Activated T-cell treated with anti-CD3 and anti-CD28 coated beads, Interleukin-2, amount 50 U/mL, for 4 hours (primary cell): ENCODE data around the gene TMX4. TPM values are rescaled to one million over a fixed set of nuclear protein-coding genes. Genes with fewer than 3 reads are reported as not detected.

ENCODE experiments used
- ATAC-seq, 2 donors: fragments of 200-7000 bp; cut with Tn5 transposase; one replicate each; pipeline ENCODE4 v1.10.0; 2021
- DNase-seq: peaks from one replicate; pipeline ENCODE4 v3.0.0-alpha.2; 2020
- H3K27me3 Mint-ChIP-seq: one replicate; pipeline ENCODE4 v1.8.0; 2021; ENCODE audit warnings: low read depth, mixed read lengths
- H3K36me3 Mint-ChIP-seq: one replicate; pipeline ENCODE4 v1.8.0; 2022; ENCODE audit warnings: mixed read lengths; ENCODE audit not compliant: insufficient read depth
- H3K4me1 Mint-ChIP-seq: one replicate; pipeline ENCODE4 v1.8.0; 2021; ENCODE audit warnings: low read depth, mixed read lengths
- H3K4me3 Mint-ChIP-seq: one replicate; pipeline ENCODE4 v1.8.0; 2021; ENCODE audit warnings: mild to moderate bottlenecking, moderate library complexity, mixed read lengths
- H3K9me3 Mint-ChIP-seq: one replicate; pipeline ENCODE4 v1.8.0; 2021; ENCODE audit warnings: mixed read lengths
- total RNA-seq, 3 donors: library from RNA; stranded (reverse); gene quantifications; one replicate each; pipeline ENCODE4 v1.2.1, GENCODE V29; 2021

TMX4 gene
- total RNA-seq, 3 donors from 2014 or later: 18.1 to 26.2 (median 19.8) TPM

- H3K27me3 Mint-ChIP-seq: no peaks in the 10 kb centered on the region
- no peak overlapping the region for H3K4me3 Mint-ChIP-seq
- peaks cover 1% of the 10 kb centered on the region for H3K4me1 Mint-ChIP-seq
- no peak for ATAC-seq
- no peak for DNase-seq
- peaks cover 28% of the 10 kb centered on the region for H3K36me3 Mint-ChIP-seq
- no peaks in the 10 kb centered on the region for H3K9me3 Mint-ChIP-seq
These were observed 18.8 kb downstream of the TMX4 start for GRCh38 chr20:8000796-8001195.

DNA sequence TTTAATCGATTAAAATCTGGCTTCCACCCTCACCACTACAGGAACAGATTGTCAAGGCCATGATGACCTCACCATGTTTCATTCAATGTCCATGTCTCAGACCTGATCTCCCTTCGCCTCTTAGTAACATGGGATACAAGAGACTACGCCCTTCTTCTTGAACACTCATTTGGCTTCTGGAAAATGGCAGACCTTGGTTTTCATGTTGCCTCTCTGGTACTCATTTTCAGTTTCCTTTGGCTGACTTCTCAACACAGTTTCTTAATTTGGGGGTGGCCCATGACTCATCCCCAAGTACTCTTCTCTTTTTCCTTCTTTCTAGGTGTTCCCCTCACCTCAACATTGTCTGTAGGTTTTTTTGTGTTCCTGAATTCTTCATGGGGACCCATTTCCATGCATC lies 22.7 kb downstream of the TMX4 start:
- peaks cover 12% of the 10 kb centered on the region for H3K9me3 Mint-ChIP-seq
- peaks cover 36% of the 10 kb centered on the region for H3K36me3 Mint-ChIP-seq
- H3K4me3 Mint-ChIP-seq: no peak overlapping the region
- H3K27me3 Mint-ChIP-seq: no peaks in the 10 kb centered on the region
- ATAC-seq (no peak), DNase-seq (no peak)
- H3K4me1 Mint-ChIP-seq: no peaks in the 10 kb centered on the region

- DNase-seq (no peak), ATAC-seq (no peak)
- peaks cover 31% of the 10 kb centered on the region for H3K36me3 Mint-ChIP-seq
- no peak overlapping the region for H3K4me3 Mint-ChIP-seq
- no peaks in the 10 kb centered on the region for H3K27me3 Mint-ChIP-seq
- no peaks in the 10 kb centered on the region for H3K4me1 Mint-ChIP-seq
- peaks cover 12% of the 10 kb centered on the region for H3K9me3 Mint-ChIP-seq
These were observed 24.8 kb downstream of the TMX4 start for GRCh38 chr20:7994809-7995208.

DNA sequence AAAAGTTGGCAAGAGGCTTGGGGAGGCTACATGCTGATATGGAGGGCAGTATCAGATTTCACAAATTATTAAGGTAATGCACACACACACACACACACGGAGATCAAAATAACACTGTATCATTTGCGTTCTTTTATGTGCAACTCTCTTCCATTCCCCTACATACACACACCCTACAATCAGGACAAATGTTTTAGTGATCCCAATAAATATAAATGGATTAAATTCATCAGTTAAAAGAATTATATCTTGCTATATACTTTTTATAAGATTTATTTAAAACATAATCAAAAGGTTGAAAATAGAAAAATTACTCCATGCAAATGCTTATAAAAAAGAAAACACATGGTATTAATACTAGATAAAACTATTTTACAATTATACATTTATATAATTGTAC lies 25.9 kb downstream of the TMX4 start:
- Mint-ChIP-seq H3K36me3 (peaks cover 28% of the 10 kb centered on the region), H3K27me3 (no peaks in the 10 kb centered on the region), H3K9me3 (peaks cover 12% of the 10 kb centered on the region), H3K4me1 (no peaks in the 10 kb centered on the region), H3K4me3 (no peak overlapping the region)
- ATAC-seq: no peak
- no peak for DNase-seq

- peaks cover 12% of the 10 kb centered on the region for H3K9me3 Mint-ChIP-seq
- no peaks in the 10 kb centered on the region for H3K4me1 Mint-ChIP-seq
- DNase-seq (no peak), ATAC-seq (no peak)
- H3K27me3 Mint-ChIP-seq: no peaks in the 10 kb centered on the region
- no peak overlapping the region for H3K4me3 Mint-ChIP-seq
- H3K36me3 Mint-ChIP-seq: peaks cover 28% of the 10 kb centered on the region
These were observed 26.3 kb downstream of the TMX4 start for GRCh38 chr20:7993238-7993637.

GRCh38 chr20:7990385-7990784 lies 29.2 kb downstream of the TMX4 start:
- H3K4me3 Mint-ChIP-seq: no peak overlapping the region
- no peaks in the 10 kb centered on the region for H3K27me3 Mint-ChIP-seq
- DNase-seq (no peak), ATAC-seq (no peak)
- H3K9me3 Mint-ChIP-seq: peaks cover 12% of the 10 kb centered on the region
- peaks cover 30% of the 10 kb centered on the region for H3K36me3 Mint-ChIP-seq
- no peaks in the 10 kb centered on the region for H3K4me1 Mint-ChIP-seq

- H3K36me3 Mint-ChIP-seq: peaks cover 20% of the 10 kb centered on the region
- H3K4me3 Mint-ChIP-seq: no peak overlapping the region
- H3K4me1 Mint-ChIP-seq: no peaks in the 10 kb centered on the region
- ATAC-seq: no peak
- H3K9me3 Mint-ChIP-seq: peaks cover 8% of the 10 kb centered on the region
- no peak for DNase-seq
- no peaks in the 10 kb centered on the region for H3K27me3 Mint-ChIP-seq
These were observed 30.2 kb downstream of the TMX4 start for GRCh38 chr20:7989379-7989778.

GRCh38 chr20:7985916-7986315 lies 33.6 kb downstream of the TMX4 start:
- Mint-ChIP-seq H3K4me1 (peaks cover 4% of the 10 kb centered on the region), H3K9me3 (no peaks in the 10 kb centered on the region), H3K27me3 (no peaks in the 10 kb centered on the region), H3K36me3 (peaks cover 21% of the 10 kb centered on the region), H3K4me3 (no peak overlapping the region)
- ATAC-seq (no peak), DNase-seq (no peak)

DNA sequence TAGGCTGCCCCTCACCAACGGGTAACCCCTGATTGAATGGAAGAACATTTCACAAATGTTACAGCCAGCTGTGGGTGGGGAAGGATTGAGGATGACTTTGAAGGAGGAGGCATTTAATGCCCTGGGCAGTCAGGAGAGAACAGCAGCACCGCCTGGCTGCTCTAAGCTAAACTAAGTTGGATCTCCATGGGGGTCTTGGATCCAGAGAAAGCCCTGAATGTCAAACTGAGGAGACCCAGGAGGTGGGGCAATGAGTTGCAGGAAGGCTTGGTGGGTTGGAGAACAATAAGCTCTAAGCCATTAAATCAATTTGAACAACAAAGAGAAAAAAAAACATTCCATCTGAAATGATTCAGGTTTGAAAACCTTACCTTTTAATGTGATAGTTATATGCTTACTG lies 35.4 kb downstream of the TMX4 start:
- peaks cover 12% of the 10 kb centered on the region for H3K4me1 Mint-ChIP-seq
- H3K36me3 Mint-ChIP-seq: peaks cover 15% of the 10 kb centered on the region
- ATAC-seq: no peak
- H3K9me3 Mint-ChIP-seq: no peaks in the 10 kb centered on the region
- no peak for DNase-seq
- H3K27me3 Mint-ChIP-seq: no peaks in the 10 kb centered on the region
- H3K4me3 Mint-ChIP-seq: no peak overlapping the region

GRCh38 chr20:7981374-7981773 lies 38.2 kb downstream of the TMX4 start:
- Mint-ChIP-seq H3K4me1 (peaks cover 12% of the 10 kb centered on the region), H3K27me3 (no peaks in the 10 kb centered on the region), H3K4me3 (no peak overlapping the region), H3K36me3 (peaks cover 22% of the 10 kb centered on the region), H3K9me3 (no peaks in the 10 kb centered on the region)
- ATAC-seq (no peak), DNase-seq (no peak)

GRCh38 chr20:7980332-7981046 lies 39.1 kb downstream of the TMX4 start:
- H3K27me3 Mint-ChIP-seq: no peaks in the 10 kb centered on the region
- H3K4me3 Mint-ChIP-seq: no peak overlapping the region
- peak; percentile 55 to 59 for ATAC-seq
- peaks cover 12% of the 10 kb centered on the region for H3K4me1 Mint-ChIP-seq
- peaks cover 22% of the 10 kb centered on the region for H3K36me3 Mint-ChIP-seq
- no peaks in the 10 kb centered on the region for H3K9me3 Mint-ChIP-seq
- DNase-seq: no peak

GRCh38 chr20:7977709-7978108 lies 41.9 kb downstream of the TMX4 start:
- peaks cover 12% of the 10 kb centered on the region for H3K4me1 Mint-ChIP-seq
- ATAC-seq: no peak

GRCh38 chr20:7975851-7976414 lies 43.6 kb downstream of the TMX4 start:
- no peaks in the 10 kb centered on the region for H3K9me3 Mint-ChIP-seq
- DNase-seq (no peak), ATAC-seq (no peak)
- H3K4me1 Mint-ChIP-seq: peaks cover 8% of the 10 kb centered on the region
- no peak overlapping the region for H3K4me3 Mint-ChIP-seq
- H3K36me3 Mint-ChIP-seq: peaks cover 8% of the 10 kb centered on the region
- no peaks in the 10 kb centered on the region for H3K27me3 Mint-ChIP-seq

More at GRCh38 chr20:7977709-7978108, 41.9 kb downstream of the TMX4 start:
- Mint-ChIP-seq H3K9me3 (no peaks in the 10 kb centered on the region), H3K36me3 (peaks cover 19% of the 10 kb centered on the region), H3K27me3 (no peaks in the 10 kb centered on the region), H3K4me3 (no peak overlapping the region)
- DNase-seq: no peak

DNA sequence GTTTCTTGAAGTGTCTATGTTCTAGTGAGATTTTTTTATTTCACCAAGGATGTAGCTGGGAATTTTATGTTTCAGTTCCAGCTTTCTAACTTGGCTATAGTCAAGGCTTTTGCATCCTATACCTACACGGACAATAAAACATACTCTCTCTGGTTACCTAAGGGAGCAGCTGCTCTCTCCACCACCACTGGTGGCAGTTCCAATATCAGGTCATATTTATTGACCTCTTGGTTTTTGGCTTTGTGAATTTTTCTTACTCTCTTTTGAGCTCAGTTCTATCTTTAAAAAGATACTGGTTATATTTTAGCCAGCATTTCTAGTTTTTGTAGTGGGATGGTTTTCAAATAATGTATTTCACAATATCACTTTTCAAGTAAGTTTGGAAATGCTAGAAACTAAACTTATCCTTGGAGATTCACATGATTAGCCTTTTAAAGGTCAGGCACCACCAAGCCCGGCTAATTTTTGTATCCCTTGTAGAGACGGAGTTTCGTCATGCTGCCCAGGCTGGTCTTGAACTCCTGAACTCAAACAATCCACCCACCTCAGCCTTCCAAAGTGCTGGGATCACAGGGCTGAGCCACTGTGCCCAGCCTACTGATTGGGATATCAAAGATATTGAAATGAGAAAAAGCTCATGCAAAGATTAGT lies 44.7 kb downstream of the TMX4 start:
- Mint-ChIP-seq H3K9me3 (no peaks in the 10 kb centered on the region), H3K4me1 (no peaks in the 10 kb centered on the region), H3K4me3 (no peak overlapping the region), H3K27me3 (no peaks in the 10 kb centered on the region), H3K36me3 (peaks cover 8% of the 10 kb centered on the region)
- DNase-seq: no peak
- ATAC-seq: no peak
